HG03565 (cell line): ENCODE results near the gene GLB1L2.

Experiments used
- ATAC-seq: cut with Tn5 transposase; IDR thresholded peaks from one replicate; pipeline ENCODE4 v1.9.1; 2021; ENCODE audit warnings: mild to moderate bottlenecking, moderate library complexity; ENCODE audit not compliant: unreplicated experiment

The GLB1L2 gene

GRCh38 chr11:134401825-134402809 lies 70.3 kb downstream of the GLB1L2 start:
- no peak for ATAC-seq

GRCh38 chr11:134402910-134403309 lies 71.1 kb downstream of the GLB1L2 start:
- ATAC-seq = no peak

- ATAC-seq = no peak
Measured at GRCh38 chr11:134404575-134405341, 73.0 kb downstream of the GLB1L2 start.

GRCh38 chr11:134405436-134405835 lies 73.6 kb downstream of the GLB1L2 start:
- no peak for ATAC-seq

GRCh38 chr11:134405841-134406240 lies 74.1 kb downstream of the GLB1L2 start:
- ATAC-seq = no peak

GRCh38 chr11:134406264-134407185 lies 74.7 kb downstream of the GLB1L2 start:
- no peak for ATAC-seq

- ATAC-seq = no peak
Measured at GRCh38 chr11:134407321-134407828, 75.6 kb downstream of the GLB1L2 start.

- ATAC-seq = no peak
Measured at GRCh38 chr11:134407923-134408322, 76.1 kb downstream of the GLB1L2 start.

- ATAC-seq = no peak
Measured at GRCh38 chr11:134409552-134410429, 78.0 kb downstream of the GLB1L2 start.

GRCh38 chr11:134410766-134411165 lies 79.0 kb downstream of the GLB1L2 start:
- ATAC-seq = no peak

GRCh38 chr11:134412203-134413042 lies 80.6 kb downstream of the GLB1L2 start, which contains the start of gene B3GAT1:
Gene B3GAT1, minus strand, starts transcription at chr11:134412242. Its CDS starts 24,583 bp downstream, at chr11:134387659.
- no peak for ATAC-seq

GRCh38 chr11:134413043-134413825 lies 81.4 kb downstream of the GLB1L2 start:
- ATAC-seq = no peak

GRCh38 chr11:134413826-134414731 lies 82.3 kb downstream of the GLB1L2 start:
- no peak for ATAC-seq

- no peak for ATAC-seq
Measured at GRCh38 chr11:134414766-134415765, 83.3 kb downstream of the GLB1L2 start.

GRCh38 chr11:134416726-134417125 lies 84.9 kb downstream of the GLB1L2 start:
- ATAC-seq = no peak
